RPMI8226 (cell line): ENCODE results near the gene HSPG2.
"Not testable (repeated sequence)": the region's sequence is repeated elsewhere in the genome, so short reads cannot be mapped to it uniquely, and the experiment has no call there.

ENCODE experiments used
- DNase-seq: peaks from one replicate; pipeline ENCODE4 v3.0.0-alpha.2; 2015

HSPG2 gene

GRCh38 chr1:21911205-21912001 is 25.7 kb downstream of the HSPG2 start:
- no peak for DNase-seq

- no peak for DNase-seq
These were observed 26.4 kb downstream of the HSPG2 start for GRCh38 chr1:21910558-21911204.

DNA sequence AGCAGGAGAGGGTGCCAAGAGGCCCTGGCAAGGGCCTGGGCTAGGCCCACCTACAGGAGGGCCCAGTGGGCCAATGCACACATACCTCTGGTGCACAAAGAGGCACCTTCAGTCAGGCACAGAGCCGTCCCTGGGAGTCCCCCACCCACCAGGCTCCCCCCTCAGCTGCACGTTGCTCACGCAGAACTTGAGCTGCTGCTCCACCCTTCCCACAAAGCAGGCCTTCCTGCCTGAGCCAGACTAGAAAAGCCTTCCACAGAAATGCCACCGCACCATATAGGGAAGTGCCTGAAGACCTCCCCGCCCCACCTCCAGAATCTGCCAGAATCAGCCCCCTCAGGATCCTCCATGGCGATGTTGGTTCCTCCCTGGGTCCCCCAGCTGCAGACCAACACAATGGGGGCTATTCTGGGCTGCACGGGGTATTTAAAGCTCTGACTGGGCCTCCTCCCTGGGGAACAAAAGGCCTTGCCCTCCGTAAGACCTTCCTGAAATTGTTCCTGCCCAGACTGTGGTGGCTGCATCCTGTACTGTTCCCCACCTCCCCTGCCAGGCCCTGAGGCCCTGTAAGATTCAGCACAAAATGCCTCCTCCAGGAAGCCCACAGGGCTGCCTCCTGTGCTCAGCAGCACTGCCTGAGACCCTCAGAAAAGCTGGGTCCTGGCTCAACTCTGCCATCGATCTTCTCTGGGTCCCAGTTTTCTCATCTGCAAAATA is 27.2 kb downstream of the HSPG2 start:
- DNase-seq, result no peak

DNA sequence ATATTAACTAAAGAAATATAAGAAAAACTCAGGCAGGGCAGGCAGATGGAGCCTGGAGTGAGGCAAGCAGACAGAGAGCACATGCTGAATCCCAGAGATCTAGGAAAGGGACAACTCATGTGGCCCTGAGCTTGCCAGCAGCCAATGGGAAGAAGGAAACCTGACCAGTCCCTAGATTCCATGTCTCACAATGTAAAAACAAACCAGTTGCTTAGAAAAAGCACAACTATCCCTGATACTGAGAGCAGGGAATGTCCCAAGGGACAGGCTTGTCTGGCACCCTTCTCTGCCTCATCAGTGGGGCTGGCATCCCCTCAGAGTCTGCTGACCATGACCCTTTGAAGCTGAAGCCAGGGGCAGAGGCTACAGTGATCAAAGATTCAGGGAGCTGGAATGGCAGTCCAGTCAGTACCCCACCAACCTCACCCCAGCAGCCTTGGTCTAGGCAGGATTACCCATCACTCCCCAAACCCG is 27.8 kb downstream of the HSPG2 start:
- no peak for DNase-seq

GRCh38 chr1:21907737-21908534 is 29.2 kb downstream of the HSPG2 start:
- not testable (repeated sequence) for DNase-seq

GRCh38 chr1:21907079-21907418 is 30.1 kb downstream of the HSPG2 start:
- DNase-seq, result no peak

GRCh38 chr1:21906173-21907078 is 30.7 kb downstream of the HSPG2 start:
- no peak for DNase-seq

- DNase-seq, result peak; percentile 29
These were observed 32.2 kb downstream of the HSPG2 start for GRCh38 chr1:21904704-21905520.

DNA sequence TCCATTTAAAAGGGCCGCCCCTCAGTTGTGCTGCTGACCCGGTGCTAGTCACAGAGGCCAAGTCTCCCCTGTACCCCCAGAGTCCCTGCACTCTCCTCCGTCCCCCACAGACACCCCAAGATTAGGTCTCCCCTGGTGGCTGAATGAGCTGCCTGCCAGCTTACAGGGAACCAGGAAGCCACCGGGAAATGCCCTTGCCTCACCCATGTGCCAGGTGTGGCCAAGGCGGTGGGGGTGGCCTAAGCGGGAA is 32.7 kb downstream of the HSPG2 start:
- no peak for DNase-seq

- DNase-seq, result peak; percentile 40
These were observed 33.3 kb downstream of the HSPG2 start for GRCh38 chr1:21903638-21904453.

- no peak for DNase-seq
These were observed 34.8 kb downstream of the HSPG2 start for GRCh38 chr1:21902026-21903012.

- no peak for DNase-seq
These were observed 35.6 kb downstream of the HSPG2 start for GRCh38 chr1:21901473-21901847.

DNA sequence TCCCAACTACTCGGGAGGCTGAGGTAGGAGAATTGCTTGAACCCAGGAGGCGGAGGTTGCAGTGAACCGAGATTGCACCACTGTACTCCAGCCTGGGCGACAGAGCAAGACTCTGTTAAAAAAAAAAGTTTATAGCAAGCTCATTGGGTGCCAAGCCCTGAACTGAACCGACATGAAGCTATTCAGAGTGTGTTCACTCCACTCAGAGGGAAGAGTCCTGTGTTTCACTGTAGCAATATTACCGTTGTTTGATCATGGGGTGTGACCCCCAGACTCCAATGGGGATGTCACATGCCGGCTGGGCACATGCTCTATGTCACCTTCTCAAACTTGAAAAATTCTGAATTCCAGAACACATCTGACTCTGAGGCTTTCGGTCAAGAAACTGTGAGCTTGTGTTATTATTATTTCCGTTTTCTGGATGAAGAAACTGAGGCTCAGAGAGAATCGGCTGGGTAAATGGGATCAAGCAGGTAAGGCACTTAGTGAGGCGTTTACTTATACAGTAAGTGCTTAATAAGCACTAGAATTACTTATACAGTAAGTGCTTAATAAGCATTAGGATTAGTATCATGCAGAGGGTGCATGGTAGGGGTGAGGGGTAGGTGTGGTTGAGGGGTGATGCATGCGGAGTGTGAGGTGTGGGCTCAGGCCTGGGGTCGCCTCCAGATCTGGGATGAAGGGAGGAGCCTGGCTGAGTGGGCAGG is 36.2 kb downstream of the HSPG2 start:
- no peak for DNase-seq

DNA sequence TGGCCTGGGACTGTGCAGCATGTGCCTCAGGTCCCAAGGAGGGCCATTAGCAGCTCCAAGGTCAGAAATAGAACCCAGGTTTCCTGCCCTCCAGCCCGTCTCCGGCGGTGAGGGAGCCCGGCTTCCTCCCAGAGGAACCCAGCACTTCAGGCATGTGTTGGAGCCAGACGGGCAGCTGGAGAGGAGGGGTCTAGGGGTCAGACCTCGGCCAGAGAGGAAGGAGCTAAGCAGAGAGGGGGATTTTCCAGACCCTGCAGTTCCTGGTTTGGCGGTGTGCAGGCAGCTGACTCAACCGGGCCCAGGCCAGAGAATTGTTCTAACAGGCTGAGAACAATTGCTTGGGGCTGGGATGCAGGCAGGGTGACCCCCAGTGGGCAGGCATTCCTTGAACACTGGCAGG is 37.1 kb downstream of the HSPG2 start:
- no peak for DNase-seq

DNA sequence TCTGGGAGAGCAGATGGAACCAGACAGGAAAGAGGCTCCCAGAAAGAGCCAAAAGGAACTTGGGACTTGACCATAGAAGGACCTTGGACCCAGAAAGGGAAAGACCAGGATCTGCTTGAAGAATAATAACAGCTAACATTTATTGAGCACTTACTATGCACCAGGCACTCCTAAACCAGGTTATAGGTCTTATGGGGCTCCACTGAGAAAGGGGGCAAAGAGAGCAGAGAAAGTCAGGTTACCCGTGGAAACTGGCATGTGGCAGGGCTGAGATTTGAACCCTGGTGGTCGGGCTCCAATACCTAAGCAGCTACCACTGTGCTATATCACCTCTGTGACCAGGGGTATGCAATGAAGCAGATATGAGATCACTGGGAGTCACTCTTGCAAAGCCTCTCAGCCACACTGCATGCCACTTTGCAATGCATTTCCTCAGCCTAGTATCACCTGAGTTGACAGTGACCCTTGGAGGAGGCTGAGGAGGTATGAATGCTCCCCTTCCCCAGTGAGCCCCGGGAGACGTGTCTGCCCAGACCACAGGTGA is 37.8 kb downstream of the HSPG2 start:
- DNase-seq, result no peak

DNA sequence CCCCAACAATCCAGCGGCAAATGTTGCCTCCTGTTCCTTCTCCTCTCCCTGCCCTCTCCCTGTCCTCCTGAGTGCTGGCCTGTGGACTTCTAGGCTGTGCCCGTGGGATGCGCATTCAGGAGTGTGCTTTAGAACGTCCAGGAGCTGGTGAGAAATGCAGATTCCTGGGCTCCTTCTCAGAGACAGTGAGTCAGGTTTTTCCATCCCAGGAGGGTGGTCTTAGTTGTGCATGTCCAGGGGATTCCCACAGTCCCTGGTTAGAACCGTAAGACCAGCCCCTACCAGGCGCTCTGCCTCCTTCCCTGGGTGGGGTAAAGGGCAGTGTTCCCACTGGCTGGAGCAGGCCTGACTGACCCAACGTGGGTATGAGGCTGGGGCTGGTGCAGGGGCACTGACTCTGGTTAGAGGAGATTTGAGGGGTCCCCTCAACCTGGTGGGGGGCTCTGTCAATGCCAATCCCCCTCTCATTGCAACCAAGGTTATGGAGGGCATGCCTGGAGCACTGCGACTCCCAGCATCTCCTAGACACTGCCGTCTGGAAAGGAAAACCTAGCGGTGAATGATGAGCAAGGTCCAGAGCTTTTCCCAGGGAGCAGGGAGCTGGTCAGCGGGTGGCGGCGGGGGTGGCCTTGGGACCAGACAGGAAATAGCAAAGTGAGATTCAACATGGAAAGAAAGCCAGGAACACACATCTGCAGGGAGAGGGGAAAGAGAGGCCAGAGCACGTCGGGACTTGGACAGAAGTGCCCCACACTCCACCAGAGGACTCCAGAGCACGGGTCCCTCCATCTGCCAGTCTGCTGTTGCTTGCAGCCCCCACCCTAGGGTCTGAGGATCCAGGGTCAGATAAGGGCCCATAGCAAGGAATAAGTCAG is 38.5 kb downstream of the HSPG2 start:
- no peak for DNase-seq

- DNase-seq, result no peak
These were observed 39.3 kb downstream of the HSPG2 start for GRCh38 chr1:21897844-21898243.
